Measurements from ENCODE around the gene PSMD5. TPM values are rescaled to one million over a fixed set of nuclear protein-coding genes. Genes with fewer than 3 reads are reported as not detected.

PSMD5 gene
- polyA plus RNA-seq, 1 of the 3 experiments (the other 2 are of a cell fraction) = 13.7 TPM

GRCh38 chr9:120868339-120868675, 25.6 kb upstream of the PSMD5 start:
- H3K4me3 ChIP-seq (ENCODE audit: low read depth in 2 of 2, low read length in 1 of 2) = no peak overlapping the region
- no peaks in the 10 kb centered on the region for H3K4me1 ChIP-seq (ENCODE audit: control insufficient read depth in 1 of 2, insufficient read depth in 2 of 2, low read depth in 1 of 2, low read length in 1 of 2)
- POLR2A ChIA-PET = interaction anchor here (0.7 kb wide), 1 partner anchor 113 kb away, joined by 3 read pairs; no protein-coding TSS in a partner anchor
- no peak for DNase-seq
- CTCF ChIA-PET = interaction anchor here (1.5 kb wide), 1 partner anchor 112 kb away, joined by 5 read pairs; no protein-coding TSS in a partner anchor
- no peaks in the 10 kb centered on the region for H3K9me2 ChIP-seq
- no peaks in the 10 kb centered on the region for H3K27me3 ChIP-seq (ENCODE audit: insufficient read depth)
- WGBS (ENCODE audit: low lambda C conversion rate) = 93% methylated on average over 9 of the region's 11 CpGs
- peaks cover 3% of the 10 kb centered on the region for H3F3A ChIP-seq (replicated peaks; ENCODE audit: insufficient read depth)
- no peak overlapping the region for H3K4me2 ChIP-seq
- no peaks in the 10 kb centered on the region for H3K9me3 ChIP-seq
- H2AFZ ChIP-seq (ENCODE audit: low read depth) = no peak overlapping the region
- peaks cover 21 to 40% of the 10 kb centered on the region in 2 experiments for H3K36me3 ChIP-seq (replicated peaks in 1 of 2; ENCODE audit: control insufficient read depth in 1 of 2, insufficient read depth in 2 of 2, low read length in 1 of 2)
- no peak overlapping the region for H3K27ac ChIP-seq (ENCODE audit: low read depth in 2 of 2, low read length in 1 of 2)
- no peak for TF ChIP-seq RCOR1 (IDR thresholded peaks at IDR 0.05; ENCODE audit: low read length)
- no peak for TF ChIP-seq FOXJ3 (CRISPR knock-in tag; IDR thresholded peaks at IDR 0.05)
- no peak for TF ChIP-seq GATA2 (CRISPR knock-in tag; IDR thresholded peaks at IDR 0.05)
- TF ChIP-seq YY1 (IDR thresholded peaks at IDR 0.05; ENCODE audit: low read depth) = no peak
- no peak for TF ChIP-seq SMC3 (IDR thresholded peaks at IDR 0.05; ENCODE audit: low read depth, low read length)
- TF ChIP-seq CHD2 (IDR thresholded peaks at IDR 0.05; ENCODE audit: low read length, partially characterized antibody) = no peak
- no peak overlapping the region for H3K9ac ChIP-seq
- H3K79me2 ChIP-seq (ENCODE audit: insufficient read depth) = no peaks in the 10 kb centered on the region
- H4K20me1 ChIP-seq (ENCODE audit: insufficient read depth) = no peaks in the 10 kb centered on the region

GRCh38 chr9:120867676-120868338, 25.1 kb upstream of the PSMD5 start:
- Histone ChIP-seq H3K9ac (no peak overlapping the region), H3K4me3 (ENCODE audit: low read depth in 2 of 2, low read length in 1 of 2) (no peak overlapping the region), H3K4me1 (ENCODE audit: control insufficient read depth in 1 of 2, insufficient read depth in 2 of 2, low read depth in 1 of 2, low read length in 1 of 2) (no peaks in the 10 kb centered on the region), H3K9me2 (no peaks in the 10 kb centered on the region), H3K9me3 (no peaks in the 10 kb centered on the region), H3F3A (replicated peaks; ENCODE audit: insufficient read depth) (peaks cover 3% of the 10 kb centered on the region), H3K27ac (ENCODE audit: low read depth in 2 of 2, low read length in 1 of 2) (no peak overlapping the region), H4K20me1 (ENCODE audit: insufficient read depth) (no peaks in the 10 kb centered on the region), H2AFZ (ENCODE audit: low read depth) (no peak overlapping the region), H3K4me2 (no peak overlapping the region), H3K36me3 (replicated peaks in 1 of 2; ENCODE audit: control insufficient read depth in 1 of 2, insufficient read depth in 2 of 2, low read length in 1 of 2) (peaks cover 16 to 38% of the 10 kb centered on the region in 2 experiments), H3K79me2 (ENCODE audit: insufficient read depth) (no peaks in the 10 kb centered on the region), H3K27me3 (ENCODE audit: insufficient read depth) (no peaks in the 10 kb centered on the region)
- WGBS (ENCODE audit: low lambda C conversion rate) = 95% methylated on average over 9 of the region's 15 CpGs
- DNase-seq = no peak
- CTCF ChIA-PET = interaction anchor here (1.5 kb wide), 1 partner anchor 112 kb away, joined by 5 read pairs; no protein-coding TSS in a partner anchor
- TF ChIP-seq MEF2A (IDR thresholded peaks at IDR 0.05; ENCODE audit: borderline replicate concordance, low read depth) = no peak
- no peak for TF ChIP-seq USF1 (IDR thresholded peaks at IDR 0.05; ENCODE audit: borderline replicate concordance, low read depth)
- POLR2A ChIA-PET = interaction anchor here (0.7 kb wide), 1 partner anchor 114 kb away, joined by 3 read pairs; no protein-coding TSS in a partner anchor

GRCh38 chr9:120866651-120867050, 23.9 kb upstream of the PSMD5 start:
- no peak for DNase-seq
- ChIA-PET CTCF (interaction anchor here (1.4 kb wide), 1 partner anchor 14 kb away, joined by 3 read pairs; no protein-coding TSS in a partner anchor), POLR2A (interaction anchor here (1.4 kb wide), 1 partner anchor 68 kb away, joined by 3 read pairs; no protein-coding TSS in a partner anchor)
- Histone ChIP-seq H3K27ac (ENCODE audit: low read depth in 2 of 2, low read length in 1 of 2) (no peak overlapping the region), H3K4me3 (ENCODE audit: low read depth in 2 of 2, low read length in 1 of 2) (no peak overlapping the region), H3K9ac (no peak overlapping the region), H3K9me2 (no peaks in the 10 kb centered on the region), H3K36me3 (replicated peaks in 1 of 2; ENCODE audit: control insufficient read depth in 1 of 2, insufficient read depth in 2 of 2, low read length in 1 of 2) (peaks cover 14 to 47% of the 10 kb centered on the region in 2 experiments), H4K20me1 (ENCODE audit: insufficient read depth) (no peaks in the 10 kb centered on the region), H3K79me2 (ENCODE audit: insufficient read depth) (no peaks in the 10 kb centered on the region), H3F3A (replicated peaks; ENCODE audit: insufficient read depth) (peaks cover 3% of the 10 kb centered on the region), H3K27me3 (ENCODE audit: insufficient read depth) (no peaks in the 10 kb centered on the region), H3K4me2 (no peak overlapping the region), H2AFZ (ENCODE audit: low read depth) (no peak overlapping the region), H3K4me1 (ENCODE audit: control insufficient read depth in 1 of 2, insufficient read depth in 2 of 2, low read depth in 1 of 2, low read length in 1 of 2) (no peaks in the 10 kb centered on the region), H3K9me3 (no peaks in the 10 kb centered on the region)
- 100% methylated on average over 5 of the region's 6 CpGs for WGBS (ENCODE audit: low lambda C conversion rate)
- TF ChIP-seq ZBTB33 (IDR thresholded peaks at IDR 0.05; ENCODE audit: borderline replicate concordance, low read depth) (no peak), NFIC (IDR thresholded peaks at IDR 0.05; ENCODE audit: borderline replicate concordance) (no peak), FOXM1 (IDR thresholded peaks at IDR 0.05; ENCODE audit: low read depth) (no peak), RXRA (IDR thresholded peaks at IDR 0.05; ENCODE audit: borderline replicate concordance, low read depth) (no peak), ELF1 (IDR thresholded peaks at IDR 0.05) (no peak), REST (IDR thresholded peaks at IDR 0.05; ENCODE audit: low read depth, low read length) (no peak), YY1 (IDR thresholded peaks at IDR 0.05; ENCODE audit: low read depth) (no peak), POLR2AphosphoS5 (IDR thresholded peaks at IDR 0.05; ENCODE audit: low read depth, low read length) (no peak), EZH2phosphoT487 (IDR thresholded peaks at IDR 0.05; ENCODE audit: borderline replicate concordance, low read depth) (no peak)

All from SK-N-SH (cell line).